HepG2 (cell line): ENCODE results near the gene CCNL1. TPM values are rescaled to one million over a fixed set of nuclear protein-coding genes. Genes with fewer than 3 reads are reported as not detected.

Source experiments
- ARNT ChIP-seq: fragments of 450-650 bp; IDR thresholded peaks from 2 replicates; pipeline ENCODE4 v1.6.1; 2017
- EEA1 ChIP-seq: sonication (generic); formaldehyde crosslinking; IDR thresholded peaks from 2 replicates; pipeline ENCODE4 v1.5.1; 2020; ENCODE audit warnings: mild to moderate bottlenecking, missing genetic modification reagents, borderline replicate concordance
- GTF2F1 ChIP-seq: fragments of 150-350 bp; IDR thresholded peaks from 2 replicates; pipeline ENCODE4 v1.6.1; 2014; ENCODE audit warnings: low read length
- KAT2B ChIP-seq: fragments of 150-350 bp; IDR thresholded peaks from 2 replicates; pipeline ENCODE4 v1.6.1; 2014; ENCODE audit warnings: low read depth, low read length, borderline replicate concordance
- KDM6A ChIP-seq: IDR thresholded peaks from 2 replicates; pipeline ENCODE4 v1.6.1; 2016; ENCODE audit warnings: low read depth
- KLF6 ChIP-seq: IDR thresholded peaks from 2 replicates; pipeline ENCODE4 v1.8.0; 2016; ENCODE audit warnings: missing biosample characterization, missing genetic modification reagents
- MLLT10 ChIP-seq: sonication (generic); formaldehyde crosslinking; IDR thresholded peaks from 2 replicates; pipeline ENCODE4 v1.4.0; 2020; ENCODE audit warnings: missing genetic modification reagents
- MTF2 ChIP-seq: sonication (generic); formaldehyde crosslinking; IDR thresholded peaks from 2 replicates; pipeline ENCODE4 v1.5.0; 2020; ENCODE audit warnings: missing genetic modification reagents, borderline replicate concordance
- MYC ChIP-seq: sonication (generic); formaldehyde crosslinking; IDR thresholded peaks from 2 replicates; pipeline ENCODE4 v1.9.0; 2021; ENCODE audit warnings: missing genetic modification reagents, borderline replicate concordance
- PCBP2 ChIP-seq: fragments of 200-400 bp; formaldehyde crosslinking; optimal IDR thresholded peaks from 2 replicates; pipeline ENCODE3; 2018; ENCODE audit warnings: low read length, low read depth; ENCODE audit not compliant: poor library complexity, severe bottlenecking
- PLRG1 ChIP-seq: fragments of 450-650 bp; conservative IDR thresholded peaks from 2 replicates; pipeline ENCODE4 v1.6.1; 2016
- SP1 ChIP-seq, 2 experiments: fragments of 450-650 bp in 1 of 2; sonication (generic) in 1 of 2; formaldehyde crosslinking in 1 of 2; IDR thresholded peaks; 2 replicates each; pipeline versions ENCODE4 v1.4.0 to v1.6.1; 2016 to 2020; ENCODE audit warnings: missing genetic modification reagents in 1 of 2
- ZNF282 ChIP-seq: fragments of 450-650 bp; IDR thresholded peaks from 2 replicates; pipeline ENCODE4 v1.6.1; 2018; ENCODE audit not compliant: partially characterized antibody
- ZNF468 ChIP-seq: sonication (generic); formaldehyde crosslinking; IDR thresholded peaks from 2 replicates; pipeline ENCODE4 v1.8.0; 2022; ENCODE audit warnings: mild to moderate bottlenecking, moderate library complexity, missing genetic modification reagents
- ZNF552 ChIP-seq: sonication (generic); formaldehyde crosslinking; IDR thresholded peaks from 2 replicates; pipeline ENCODE4 v1.9.0; 2022; ENCODE audit warnings: missing genetic modification reagents, mild to moderate bottlenecking, borderline replicate concordance
- ZNF724P ChIP-seq: sonication (generic); formaldehyde crosslinking; IDR thresholded peaks from 2 replicates; pipeline ENCODE4 v1.8.0; 2022; ENCODE audit warnings: missing genetic modification reagents, borderline replicate concordance
- ZNF878 ChIP-seq: sonication (generic); formaldehyde crosslinking; IDR thresholded peaks from 2 replicates; pipeline ENCODE4 v1.8.1; 2023; ENCODE audit warnings: mild to moderate bottlenecking, missing genetic modification reagents, moderate library complexity
- polyA plus RNA-seq, 8 experiments: library from polyadenylated mRNA; depleted of rRNA in 3 of 8; stranded (reverse) in 7 of 8; unstranded in 1 of 8; fragments of >200 nt; fragmentation: Illumina TruSeq in 4 of 8; extraction: Trizol in 4 of 8; gene quantifications; 2 replicates each; pipeline versions ENCODE4 v1.2.1 to v1.2.3, GENCODE V29; 2011 to 2016; ENCODE audit warnings: low read depth in 4 of 8, missing spikeins in 1 of 8, mixed read lengths in 1 of 8; ENCODE audit not compliant: insufficient read depth in 1 of 8
- total RNA-seq, 5 experiments: library from RNA; depleted of rRNA; stranded (reverse); fragments of >200 nt; fragmentation: Illumina TruSeq; extraction: Trizol; gene quantifications; 2 replicates each; pipeline ENCODE4 v1.2.3, GENCODE V29; 2016; ENCODE audit warnings: low read depth in 1 of 5
- TF ChIP-seq, protein P1 (sequence below): IDR thresholded peaks from 2 replicates; pipeline ENCODE4 v1.6.1; 2016
- TF ChIP-seq, protein P2 (sequence below): IDR thresholded peaks from 2 replicates; pipeline ENCODE4 v1.6.1; 2016; ENCODE audit warnings: mild to moderate bottlenecking, missing biosample characterization, missing genetic modification reagents
- TF ChIP-seq, protein P3 (sequence below): sonication (generic); formaldehyde crosslinking; IDR thresholded peaks from 2 replicates; pipeline ENCODE4 v1.4.0; 2020; ENCODE audit warnings: missing genetic modification reagents
- TF ChIP-seq, protein P4 (sequence below): sonication (generic); formaldehyde crosslinking; IDR thresholded peaks from 2 replicates; pipeline ENCODE4 v1.9.0; 2021; ENCODE audit warnings: missing genetic modification reagents, borderline replicate concordance

Gene CCNL1
- total and polyA plus RNA-seq, 2 of the 13 experiments (the other 11 are each of a cell fraction or from before 2014, with no cell fraction given), result 151 to 303 TPM

DNA sequence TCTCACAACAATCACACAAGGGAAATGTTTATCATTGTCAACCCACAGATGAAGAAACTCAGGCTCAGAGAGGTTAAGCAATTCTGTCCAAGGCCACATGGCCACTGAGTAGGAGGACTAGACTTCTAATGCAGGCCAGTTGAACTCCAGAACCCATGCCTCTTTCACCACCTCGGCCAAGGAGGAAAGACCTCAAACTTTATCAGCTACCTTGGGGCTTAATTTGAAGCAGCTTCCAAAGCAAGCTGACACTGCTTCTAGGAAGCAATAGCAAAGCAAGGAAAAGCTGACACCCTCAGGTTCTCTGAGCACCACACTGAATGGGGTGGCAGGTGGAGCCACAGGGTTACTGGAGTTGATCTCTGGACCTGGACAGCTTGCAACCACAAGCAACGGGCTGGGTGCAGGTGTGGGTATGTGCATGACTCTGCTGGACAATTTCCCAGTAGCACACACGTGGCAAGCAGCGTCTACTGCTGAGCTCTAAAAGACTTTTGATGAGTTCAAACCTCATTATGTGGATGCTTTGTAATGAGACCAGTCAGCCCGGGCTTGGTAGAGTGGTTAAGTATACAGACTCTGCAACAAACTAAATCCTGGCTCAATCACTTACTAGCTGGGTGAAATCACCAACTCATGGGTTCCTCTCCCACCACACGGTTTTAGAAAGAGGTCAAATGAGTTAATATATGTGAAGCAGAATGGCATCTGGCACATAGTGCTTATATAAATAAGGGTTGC, 23.1 kb downstream of the CCNL1 start (continued):
- TF ChIP-seq, protein P1, sequence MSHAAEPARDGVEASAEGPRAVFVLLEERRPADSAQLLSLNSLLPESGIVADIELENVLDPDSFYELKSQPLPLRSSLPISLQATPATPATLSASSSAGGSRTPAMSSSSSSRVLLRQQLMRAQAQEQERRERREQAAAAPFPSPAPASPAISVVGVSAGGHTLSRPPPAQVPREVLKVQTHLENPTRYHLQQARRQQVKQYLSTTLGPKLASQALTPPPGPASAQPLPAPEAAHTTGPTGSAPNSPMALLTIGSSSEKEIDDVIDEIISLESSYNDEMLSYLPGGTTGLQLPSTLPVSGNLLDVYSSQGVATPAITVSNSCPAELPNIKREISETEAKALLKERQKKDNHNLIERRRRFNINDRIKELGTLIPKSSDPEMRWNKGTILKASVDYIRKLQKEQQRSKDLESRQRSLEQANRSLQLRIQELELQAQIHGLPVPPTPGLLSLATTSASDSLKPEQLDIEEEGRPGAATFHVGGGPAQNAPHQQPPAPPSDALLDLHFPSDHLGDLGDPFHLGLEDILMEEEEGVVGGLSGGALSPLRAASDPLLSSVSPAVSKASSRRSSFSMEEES (CRISPR knock-in tag), result peak; percentile 70
- TF ChIP-seq MYC (CRISPR knock-in tag) (peak; percentile 95; the same call in 1 of the 2 replicates), KLF6 (peak; percentile 69; the same call in 1 of the 2 replicates), ZNF552 (CRISPR knock-in tag) (no peak), GTF2F1 (no peak), MLLT10 (no peak), KDM6A (CRISPR knock-in tag) (peak; percentile 84), ZNF878 (0 out of 2 replicates have a peak, but pooled peaks have one; percentile 20), MTF2 (CRISPR knock-in tag) (no peak), PCBP2 (no peak), EEA1 (CRISPR knock-in tag) (no peak; the same call in 1 of the 2 replicates), PLRG1 (no peak), SP1 (IDR thresholded peaks at IDR 0.05) (no peak), SP1 (CRISPR knock-in tag; IDR thresholded peaks at IDR 0.05) (no peak), ARNT (no peak), ZNF724P (0 out of 2 replicates have a peak, but pooled peaks have one; percentile 59), KAT2B (no peak), ZNF282 (no peak), ZNF468 (CRISPR knock-in tag) (no peak)
- TF ChIP-seq, protein P2, sequence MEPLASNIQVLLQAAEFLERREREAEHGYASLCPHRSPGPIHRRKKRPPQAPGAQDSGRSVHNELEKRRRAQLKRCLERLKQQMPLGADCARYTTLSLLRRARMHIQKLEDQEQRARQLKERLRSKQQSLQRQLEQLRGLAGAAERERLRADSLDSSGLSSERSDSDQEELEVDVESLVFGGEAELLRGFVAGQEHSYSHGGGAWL (CRISPR knock-in tag), result peak; percentile 44; the same call in 1 of the 2 replicates
- TF ChIP-seq, protein P3, sequence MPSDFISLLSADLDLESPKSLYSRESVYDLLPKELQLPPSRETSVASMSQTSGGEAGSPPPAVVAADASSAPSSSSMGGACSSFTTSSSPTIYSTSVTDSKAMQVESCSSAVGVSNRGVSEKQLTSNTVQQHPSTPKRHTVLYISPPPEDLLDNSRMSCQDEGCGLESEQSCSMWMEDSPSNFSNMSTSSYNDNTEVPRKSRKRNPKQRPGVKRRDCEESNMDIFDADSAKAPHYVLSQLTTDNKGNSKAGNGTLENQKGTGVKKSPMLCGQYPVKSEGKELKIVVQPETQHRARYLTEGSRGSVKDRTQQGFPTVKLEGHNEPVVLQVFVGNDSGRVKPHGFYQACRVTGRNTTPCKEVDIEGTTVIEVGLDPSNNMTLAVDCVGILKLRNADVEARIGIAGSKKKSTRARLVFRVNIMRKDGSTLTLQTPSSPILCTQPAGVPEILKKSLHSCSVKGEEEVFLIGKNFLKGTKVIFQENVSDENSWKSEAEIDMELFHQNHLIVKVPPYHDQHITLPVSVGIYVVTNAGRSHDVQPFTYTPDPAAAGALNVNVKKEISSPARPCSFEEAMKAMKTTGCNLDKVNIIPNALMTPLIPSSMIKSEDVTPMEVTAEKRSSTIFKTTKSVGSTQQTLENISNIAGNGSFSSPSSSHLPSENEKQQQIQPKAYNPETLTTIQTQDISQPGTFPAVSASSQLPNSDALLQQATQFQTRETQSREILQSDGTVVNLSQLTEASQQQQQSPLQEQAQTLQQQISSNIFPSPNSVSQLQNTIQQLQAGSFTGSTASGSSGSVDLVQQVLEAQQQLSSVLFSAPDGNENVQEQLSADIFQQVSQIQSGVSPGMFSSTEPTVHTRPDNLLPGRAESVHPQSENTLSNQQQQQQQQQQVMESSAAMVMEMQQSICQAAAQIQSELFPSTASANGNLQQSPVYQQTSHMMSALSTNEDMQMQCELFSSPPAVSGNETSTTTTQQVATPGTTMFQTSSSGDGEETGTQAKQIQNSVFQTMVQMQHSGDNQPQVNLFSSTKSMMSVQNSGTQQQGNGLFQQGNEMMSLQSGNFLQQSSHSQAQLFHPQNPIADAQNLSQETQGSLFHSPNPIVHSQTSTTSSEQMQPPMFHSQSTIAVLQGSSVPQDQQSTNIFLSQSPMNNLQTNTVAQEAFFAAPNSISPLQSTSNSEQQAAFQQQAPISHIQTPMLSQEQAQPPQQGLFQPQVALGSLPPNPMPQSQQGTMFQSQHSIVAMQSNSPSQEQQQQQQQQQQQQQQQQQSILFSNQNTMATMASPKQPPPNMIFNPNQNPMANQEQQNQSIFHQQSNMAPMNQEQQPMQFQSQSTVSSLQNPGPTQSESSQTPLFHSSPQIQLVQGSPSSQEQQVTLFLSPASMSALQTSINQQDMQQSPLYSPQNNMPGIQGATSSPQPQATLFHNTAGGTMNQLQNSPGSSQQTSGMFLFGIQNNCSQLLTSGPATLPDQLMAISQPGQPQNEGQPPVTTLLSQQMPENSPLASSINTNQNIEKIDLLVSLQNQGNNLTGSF, result no peak
- TF ChIP-seq, protein P4, sequence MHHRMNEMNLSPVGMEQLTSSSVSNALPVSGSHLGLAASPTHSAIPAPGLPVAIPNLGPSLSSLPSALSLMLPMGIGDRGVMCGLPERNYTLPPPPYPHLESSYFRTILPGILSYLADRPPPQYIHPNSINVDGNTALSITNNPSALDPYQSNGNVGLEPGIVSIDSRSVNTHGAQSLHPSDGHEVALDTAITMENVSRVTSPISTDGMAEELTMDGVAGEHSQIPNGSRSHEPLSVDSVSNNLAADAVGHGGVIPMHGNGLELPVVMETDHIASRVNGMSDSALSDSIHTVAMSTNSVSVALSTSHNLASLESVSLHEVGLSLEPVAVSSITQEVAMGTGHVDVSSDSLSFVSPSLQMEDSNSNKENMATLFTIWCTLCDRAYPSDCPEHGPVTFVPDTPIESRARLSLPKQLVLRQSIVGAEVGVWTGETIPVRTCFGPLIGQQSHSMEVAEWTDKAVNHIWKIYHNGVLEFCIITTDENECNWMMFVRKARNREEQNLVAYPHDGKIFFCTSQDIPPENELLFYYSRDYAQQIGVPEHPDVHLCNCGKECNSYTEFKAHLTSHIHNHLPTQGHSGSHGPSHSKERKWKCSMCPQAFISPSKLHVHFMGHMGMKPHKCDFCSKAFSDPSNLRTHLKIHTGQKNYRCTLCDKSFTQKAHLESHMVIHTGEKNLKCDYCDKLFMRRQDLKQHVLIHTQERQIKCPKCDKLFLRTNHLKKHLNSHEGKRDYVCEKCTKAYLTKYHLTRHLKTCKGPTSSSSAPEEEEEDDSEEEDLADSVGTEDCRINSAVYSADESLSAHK, result no peak
